HG03060 (cell line): ENCODE results near the gene RBM43.
A peak's percentile ranks its signal among the peaks of the same experiment; 100 is the strongest.
"Not testable (repeated sequence)": the region's sequence is repeated elsewhere in the genome, so short reads cannot be mapped to it uniquely, and the experiment has no call there.

Experiments used
- ATAC-seq: cut with Tn5 transposase; IDR thresholded peaks from one replicate; pipeline ENCODE4 v1.9.1; 2021; ENCODE audit warnings: low read depth, moderate number of reproducible peaks; ENCODE audit not compliant: unreplicated experiment

RBM43 gene

GRCh38 chr2:151269798-151270568, 8.3 kb upstream of the RBM43 start:
- ATAC-seq, result no peak

- ATAC-seq, result no peak
Measured at GRCh38 chr2:151268085-151268484, 6.4 kb upstream of the RBM43 start.

GRCh38 chr2:151267537-151267936, 5.9 kb upstream of the RBM43 start:
- no peak for ATAC-seq

- no peak for ATAC-seq
Measured at GRCh38 chr2:151265991-151266390, 4.3 kb upstream of the RBM43 start.

GRCh38 chr2:151264157-151264825, 2.6 kb upstream of the RBM43 start:
- no peak for ATAC-seq

GRCh38 chr2:151262629-151263028, 966 bp upstream of the RBM43 start:
- ATAC-seq, result no peak

- ATAC-seq, result no peak
Measured at GRCh38 chr2:151261977-151262291, 271 bp upstream of the RBM43 start.

- ATAC-seq, result no peak
Measured at GRCh38 chr2:151260573-151261230, 961 bp downstream of the RBM43 start.

GRCh38 chr2:151258121-151258520, 3.5 kb downstream of the RBM43 start:
- no peak for ATAC-seq

- ATAC-seq, result no peak
Measured at GRCh38 chr2:151252646-151253045, 9.0 kb downstream of the RBM43 start.

- no peak for ATAC-seq
Measured at GRCh38 chr2:151251012-151251411, 10.7 kb downstream of the RBM43 start.

- ATAC-seq, result no peak
Measured at GRCh38 chr2:151247432-151247831, 14.2 kb downstream of the RBM43 start.

- no peak for ATAC-seq
Measured at GRCh38 chr2:151246152-151246551, 15.5 kb downstream of the RBM43 start.

- ATAC-seq, result no peak
Measured at GRCh38 chr2:151243468-151243867, 18.2 kb downstream of the RBM43 start.

- no peak for ATAC-seq
Measured at GRCh38 chr2:151241224-151241623, 20.4 kb downstream of the RBM43 start.

- no peak for ATAC-seq
Measured at GRCh38 chr2:151240433-151240832, 21.2 kb downstream of the RBM43 start.

- ATAC-seq, result no peak
Measured at GRCh38 chr2:151239624-151240023, 22.0 kb downstream of the RBM43 start.

- ATAC-seq, result peak; percentile 72
Measured at GRCh38 chr2:151238527-151239487, 22.9 kb downstream of the RBM43 start.

GRCh38 chr2:151237422-151238025, 24.1 kb downstream of the RBM43 start:
- no peak for ATAC-seq

- ATAC-seq, result not testable (repeated sequence)
Measured at GRCh38 chr2:151233760-151234159, 27.9 kb downstream of the RBM43 start.
